Measurements from ENCODE around the gene CARD9. TPM values are rescaled to one million over a fixed set of nuclear protein-coding genes. Genes with fewer than 3 reads are reported as not detected.
A peak's percentile ranks its signal among the peaks of the same experiment; 100 is the strongest.

Gene CARD9
- total RNA-seq, 1 experiment from 2014 or later: 5.6 TPM

GRCh38 chr9:136326761-136327303 is 46.6 kb downstream of the CARD9 start:
- Histone ChIP-seq H3K9ac (ENCODE audit: extremely low read depth, insufficient read length, low read length) (no peak overlapping the region), H2BK15ac (ENCODE audit: low read depth, low read length) (no peak overlapping the region), H3K4me1 (ENCODE audit: insufficient read depth, low read length) (peaks cover 4% of the 10 kb centered on the region; the same call in 1 of the 2 replicates), H2BK12ac (ENCODE audit: insufficient read length, low read depth, low read length) (no peak overlapping the region), H3K56ac (ENCODE audit: insufficient read length, low read depth, low read length) (no peak overlapping the region), H3K4me2 (ENCODE audit: insufficient read depth, insufficient read length, low read length) (no peak overlapping the region), H3K18ac (ENCODE audit: insufficient read length, low read depth, low read length) (peak overlapping the region; percentile 63), H3T11ph (ENCODE audit: low read length) (no peak overlapping the region), H3K27ac (ENCODE audit: insufficient read length, low read depth, low read length) (no peak overlapping the region), H4K20me1 (ENCODE audit: control insufficient read depth, insufficient read depth, insufficient read length) (no peaks in the 10 kb centered on the region), H3K23ac (ENCODE audit: insufficient read length, low read depth, low read length) (no peak overlapping the region), H2BK5ac (ENCODE audit: insufficient read length, low read length) (no peak overlapping the region), H3K79me1 (ENCODE audit: insufficient read depth, low read depth, low read length, poor library complexity, severe bottlenecking) (peaks cover 2% of the 10 kb centered on the region), H4K8ac (replicated peaks; ENCODE audit: insufficient read length, low read depth, low read length) (no peak overlapping the region), H3K79me2 (ENCODE audit: insufficient read depth, low read length) (peaks cover 2% of the 10 kb centered on the region; the same call in 1 of the 2 replicates), H2AK5ac (ENCODE audit: insufficient read length, low read length) (no peak overlapping the region), H3K27me3 (ENCODE audit: insufficient read depth, low read length) (no peaks in the 10 kb centered on the region), H3K23me2 (ENCODE audit: insufficient read length, low read depth, low read length, poor library complexity, severe bottlenecking) (no peaks in the 10 kb centered on the region), H3K14ac (ENCODE audit: insufficient read depth, low read length) (peak overlapping the region; percentile 77; the same call in 1 of the 2 replicates), H4K5ac (ENCODE audit: insufficient read length, low read depth, low read length) (no peak overlapping the region), H2BK20ac (ENCODE audit: low read depth, low read length, poor library complexity, severe bottlenecking) (no peak overlapping the region), H2AFZ (ENCODE audit: low read length) (no peak overlapping the region), H3K9me3 (ENCODE audit: control insufficient read depth, low read depth, low read length) (no peaks in the 10 kb centered on the region), H4K91ac (ENCODE audit: insufficient read length, low read depth, low read length) (no peak overlapping the region), H2BK120ac (ENCODE audit: low read depth, low read length, poor library complexity, severe bottlenecking) (no peak overlapping the region), H3K4ac (ENCODE audit: low read depth, low read length) (no peak overlapping the region)
- Mint-ChIP-seq H3K4me3 (peak overlapping the region; percentile 58 to 72), H3K4me1 (peaks cover 9 to 11% of the 10 kb centered on the region in 2 experiments), H3K36me3 (ENCODE audit: insufficient read depth in 1 of 3, low read depth in 3 of 3) (no peaks in the 10 kb centered on the region; a peak in 1 of 7 replicates), H3K9me3 (no peaks in the 10 kb centered on the region), H3K27ac (no peak overlapping the region), H3K27me3 (ENCODE audit: low read depth) (no peaks in the 10 kb centered on the region)
- no peak for TF ChIP-seq CTCF (conservative IDR thresholded peaks at IDR 0.05)
- no CpG with 5 or more reads among the region's 17 CpGs for WGBS (ENCODE audit: extremely low coverage, insufficient read length, low lambda C conversion rate)
- DNase-seq: no peak

All from H9 (cell line).